H1 (cell line): Measurements from ENCODE around the gene ADGB. TPM values are rescaled to one million over a fixed set of nuclear protein-coding genes. Genes with fewer than 3 reads are reported as not detected.

Source experiments
- JUN ChIP-seq: IDR thresholded peaks from 2 replicates; pipeline ENCODE4 v1.6.1; 2011; ENCODE audit warnings: low read depth, mild to moderate bottlenecking, improper control_type of control experiment, low read length
- polyA plus RNA-seq, 7 experiments: library from polyadenylated mRNA; depleted of rRNA in 3 of 7; stranded (reverse) in 5 of 7; unstranded in 2 of 7; fragments of >200 nt in 5 of 7; fragments of 200-250 nt in 2 of 7; gene quantifications; 1 replicate in 5 of 7; 2 replicates in 1 of 7; 4 replicates in 1 of 7; pipeline versions ENCODE4 v1.2.1 to v1.2.3, GENCODE V29; 2011 to 2013; ENCODE audit warnings: missing spikeins in 2 of 7, mixed read lengths in 2 of 7
- total RNA-seq: library from RNA; stranded (reverse); fragmentation: NEBNext Ultra II Directional; extraction: Animal tissue kit (Norgen Biotek cat#: 25700); gene quantifications from 2 replicates; pipeline ENCODE4 v1.2.1, GENCODE V29; 2021

Gene ADGB
- total and polyA plus RNA-seq, 2 of the 8 experiments (the other 6 are each of a cell fraction or from before 2014, with no cell fraction given): not detected

DNA sequence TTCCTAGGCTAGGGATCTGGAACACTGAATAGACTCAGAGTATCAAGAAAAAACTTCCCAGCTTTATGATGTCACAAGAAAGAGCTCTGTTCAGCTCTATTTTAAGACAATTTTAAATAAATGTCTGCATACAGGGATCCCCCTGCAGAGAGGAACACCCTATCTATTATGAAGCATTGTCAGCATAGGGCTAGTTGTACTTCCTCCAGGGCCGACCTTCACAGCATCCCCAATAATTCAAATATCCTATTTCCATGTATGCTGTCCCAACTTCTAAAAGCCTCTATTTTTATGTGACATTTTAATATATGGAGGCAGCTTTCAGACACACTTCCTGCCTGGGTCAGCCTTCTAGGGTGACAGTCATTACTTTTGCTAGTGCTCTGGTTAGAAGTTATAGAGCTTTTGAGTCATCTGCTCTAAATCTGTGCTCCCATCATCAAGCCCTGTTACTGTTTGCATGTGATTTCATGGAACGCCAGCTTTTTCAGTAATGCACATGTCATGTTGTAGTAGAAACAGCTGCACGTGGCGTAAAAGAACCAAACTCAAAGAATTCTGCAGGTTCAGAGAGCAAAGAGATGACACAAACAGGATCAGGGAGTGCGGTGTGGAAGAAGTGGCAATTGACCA is 189.2 kb downstream of the ADGB start (continued):
- no peak for TF ChIP-seq JUN
- TF ChIP-seq, all 59 proteins: peak for 0
